CD4-positive, alpha-beta T cell treated with Interleukin-4 for 1 hour (primary cell): ENCODE measurements around the gene PEX6.
"Not testable (repeated sequence)": the region's sequence is repeated elsewhere in the genome, so short reads cannot be mapped to it uniquely, and the experiment has no call there.

Source experiments
- DNase-seq, 2 donors: peaks; one replicate each; pipeline ENCODE4 v3.0.0-alpha.2; 2020 to 2022

PEX6 gene

GRCh38 chr6:42963855-42964605 is 15.0 kb downstream of the PEX6 start:
- DNase-seq: peak; percentile 30 to 55

- no peak for DNase-seq
These were observed 15.7 kb downstream of the PEX6 start for GRCh38 chr6:42963179-42963854.

- DNase-seq: no peak
These were observed 16.3 kb downstream of the PEX6 start for GRCh38 chr6:42962502-42963178.

- DNase-seq: no peak
These were observed 16.9 kb downstream of the PEX6 start for GRCh38 chr6:42962096-42962495.

GRCh38 chr6:42961020-42961470 is 17.9 kb downstream of the PEX6 start:
- DNase-seq: no peak

GRCh38 chr6:42960243-42961019 is 18.6 kb downstream of the PEX6 start, which contains the start of gene GNMT:
Gene GNMT (plus strand): TSS chr6:42960754. CDS start chr6:42960768, 14 bp downstream.
- peak in 1 of 2 donors; percentile 26 for DNase-seq

GRCh38 chr6:42959917-42960242 is 19.1 kb downstream of the PEX6 start:
- DNase-seq: no peak

GRCh38 chr6:42958125-42958524 is 20.9 kb downstream of the PEX6 start:
- DNase-seq: no peak

GRCh38 chr6:42954405-42954804 is 24.6 kb downstream of the PEX6 start:
- DNase-seq: not testable (repeated sequence)

GRCh38 chr6:42952389-42952788 is 26.6 kb downstream of the PEX6 start:
- no peak for DNase-seq

GRCh38 chr6:42947950-42948349 is 31.0 kb downstream of the PEX6 start:
- DNase-seq: no peak

GRCh38 chr6:42942444-42942843 is 36.5 kb downstream of the PEX6 start:
- DNase-seq: no peak

- DNase-seq: not testable (repeated sequence)
These were observed 37.6 kb downstream of the PEX6 start for GRCh38 chr6:42941356-42941755.

- DNase-seq: no peak
These were observed 38.4 kb downstream of the PEX6 start for GRCh38 chr6:42940493-42941045.

- DNase-seq: no peak
These were observed 39.2 kb downstream of the PEX6 start for GRCh38 chr6:42939810-42940167.

- no peak for DNase-seq
These were observed 39.8 kb downstream of the PEX6 start for GRCh38 chr6:42938987-42939809.

- no peak for DNase-seq
These were observed 40.6 kb downstream of the PEX6 start for GRCh38 chr6:42938428-42938796.

- no peak for DNase-seq
These were observed 41.2 kb downstream of the PEX6 start for GRCh38 chr6:42937548-42938427.

GRCh38 chr6:42936398-42936797 is 42.6 kb downstream of the PEX6 start:
- no peak for DNase-seq

- no peak for DNase-seq
These were observed 43.7 kb downstream of the PEX6 start for GRCh38 chr6:42935322-42935721.

GRCh38 chr6:42933205-42933604 is 45.8 kb downstream of the PEX6 start:
- DNase-seq: no peak
